HG03520 (cell line): Measurements from ENCODE around the gene HRH1.

Source experiments
- ATAC-seq: cut with Tn5 transposase; IDR thresholded peaks from one replicate; pipeline ENCODE4 v1.9.1; 2021; ENCODE audit warnings: mild to moderate bottlenecking, moderate library complexity; ENCODE audit not compliant: unreplicated experiment

Gene HRH1

GRCh38 chr3:11306817-11307589, 152.7 kb downstream of the HRH1 start:
- ATAC-seq: no peak

GRCh38 chr3:11307830-11308432, 153.6 kb downstream of the HRH1 start:
- ATAC-seq: no peak

GRCh38 chr3:11310258-11310657, 156.0 kb downstream of the HRH1 start:
- no peak for ATAC-seq

GRCh38 chr3:11312166-11312565, 157.9 kb downstream of the HRH1 start:
- ATAC-seq: no peak
